GM12878 (cell line): ENCODE measurements around the gene BRWD1. TPM values are rescaled to one million over a fixed set of nuclear protein-coding genes. Genes with fewer than 3 reads are reported as not detected.

Experiments used
- ATAC-seq: fragments of 200-7000 bp; cut with Tn5 transposase; 3 replicates; pipeline ENCODE4 v1.9.1; 2020; ENCODE audit warnings: mild to moderate bottlenecking, moderate library complexity
- BruUV-seq: library from RNA; stranded (reverse); fragments of 400-500 nt; replicated peaks from 2 replicates; lab custom pipeline; 2021; lab: Mats Ljungman, UMichigan
- CTCF ChIA-PET: fragments of 300-600 bp; sonication (Branson Sonifier 250); formaldehyde crosslinking; extraction: SDS; loops from one replicate; lab custom pipeline; 2021; ENCODE audit warnings: inconsistent platforms; lab: Yijun Ruan, JAX
- POLR2A ChIA-PET: fragments of 350-600 bp; formaldehyde crosslinking; extraction: SDS; loops from one replicate; lab custom pipeline; 2021; ENCODE audit warnings: inconsistent platforms; lab: Charles Lee
- RAD21 ChIA-PET: fragments of 300-600 bp; sonication (Branson Sonifier 250); formaldehyde crosslinking; loops from one replicate; lab custom pipeline; 2023; ENCODE audit warnings: antibody characterized with exemption; ENCODE audit not compliant: unreplicated experiment; lab: Charles Lee
- SMC1A ChIA-PET: fragments of 300-600 bp; sonication (Branson Sonifier 250); formaldehyde crosslinking; loops from one replicate; lab custom pipeline; 2023; ENCODE audit not compliant: unreplicated experiment, uncharacterized antibody; lab: Charles Lee
- DNase-seq: peaks from one replicate; pipeline ENCODE4 v3.0.0-alpha.2; 2011; ENCODE audit warnings: low read depth, low spot score
- FAIRE-seq: peaks from 3 replicates; lab custom pipeline; 2011; peaks lifted over from hg19 to GRCh38; lab: Jason Lieb, UNC
- H2AFZ ChIP-seq: 2 replicates; pipeline ENCODE4 v1.6.0; 2011; ENCODE audit warnings: low read depth, low read length, control low read depth; ENCODE audit not compliant: control insufficient read depth
- H3K27ac ChIP-seq: 2 replicates; pipeline ENCODE4 v1.5.1; 2011; ENCODE audit warnings: control low read depth; ENCODE audit not compliant: control insufficient read depth, insufficient read depth
- H3K27me3 ChIP-seq, 2 experiments: replicated peaks in 1 of 2; 2 replicates each; pipeline versions ENCODE4 v1.6.0 to v1.6.1; 2011; ENCODE audit warnings: low read length in 1 of 2; ENCODE audit not compliant: control insufficient read depth in 2 of 2, insufficient read depth in 2 of 2
- H3K36me3 ChIP-seq, 2 experiments: 2 replicates each; pipeline ENCODE4 v1.5.1; 2011; ENCODE audit warnings: low read length in 1 of 2; ENCODE audit not compliant: control insufficient read depth in 2 of 2, insufficient read depth in 2 of 2
- H3K4me1 ChIP-seq: 2 replicates; pipeline ENCODE4 v1.6.1; 2011; ENCODE audit warnings: mild to moderate bottlenecking, low read length, moderate library complexity, mixed read lengths; ENCODE audit not compliant: control insufficient read depth, insufficient read depth
- H3K4me2 ChIP-seq: 2 replicates; pipeline ENCODE4 v1.6.0; 2011; ENCODE audit warnings: control low read depth; ENCODE audit not compliant: control insufficient read depth, insufficient read depth
- H3K4me3 ChIP-seq: fragments of 200-600 bp; sonication (generic); 2 replicates; pipeline ENCODE4 v1.5.1; 2016
- H3K79me2 ChIP-seq: 2 replicates; pipeline ENCODE4 v1.6.0; 2011; ENCODE audit warnings: low read length; ENCODE audit not compliant: control insufficient read depth, insufficient read depth
- H3K9ac ChIP-seq: 2 replicates; pipeline ENCODE4 v1.8.0; 2011; ENCODE audit warnings: low read length, control low read depth, mixed read lengths; ENCODE audit not compliant: control insufficient read depth, insufficient read depth
- H3K9me3 ChIP-seq: replicated peaks from 3 replicates; pipeline ENCODE4 v1.5.1; 2011; ENCODE audit warnings: mild to moderate bottlenecking, low read length; ENCODE audit not compliant: control insufficient read depth, insufficient read depth
- H4K20me1 ChIP-seq: 2 replicates; pipeline ENCODE4 v1.6.0; 2011; ENCODE audit not compliant: control insufficient read depth, insufficient read depth
- CREM ChIP-seq: IDR thresholded peaks from 2 replicates; pipeline ENCODE4 v1.6.1; 2014; ENCODE audit warnings: antibody characterized with exemption, low read depth
- DPF2 ChIP-seq: fragments of 450-650 bp; IDR thresholded peaks from 2 replicates; pipeline ENCODE4 v1.6.1; 2017; ENCODE audit warnings: mild to moderate bottlenecking
- E4F1 ChIP-seq: fragments of 450-650 bp; IDR thresholded peaks from 2 replicates; pipeline ENCODE4 v1.6.1; 2018; ENCODE audit warnings: borderline replicate concordance, mild to moderate bottlenecking; ENCODE audit not compliant: partially characterized antibody
- EED ChIP-seq: sonication (generic); IDR thresholded peaks from 2 replicates; pipeline ENCODE4 v1.6.1; 2016; ENCODE audit warnings: antibody characterized with exemption, low read depth
- ETV6 ChIP-seq, 2 experiments: fragments of 450-650 bp in 1 of 2; IDR thresholded peaks in 1 of 2; conservative IDR thresholded peaks in 1 of 2; 2 replicates each; pipeline ENCODE4 v1.6.1; 2014; ENCODE audit warnings: antibody characterized with exemption in 1 of 2, borderline replicate concordance in 1 of 2, low read depth in 1 of 2, mild to moderate bottlenecking in 1 of 2, moderate library complexity in 1 of 2
- FOXM1 ChIP-seq: IDR thresholded peaks from 2 replicates; pipeline ENCODE4 v1.6.1; 2012; ENCODE audit warnings: low read depth, mild to moderate bottlenecking, inconsistent platforms, low read length, moderate library complexity
- MEF2A ChIP-seq: IDR thresholded peaks from 2 replicates; pipeline ENCODE4 v1.6.1; 2011; ENCODE audit warnings: low read depth, mild to moderate bottlenecking, low read length, moderate library complexity; ENCODE audit not compliant: insufficient read depth
- PAX5 ChIP-seq: IDR thresholded peaks from 2 replicates; pipeline ENCODE4 v1.6.1; 2011; ENCODE audit warnings: low read depth, low read length, borderline replicate concordance
- PAX8 ChIP-seq: fragments of 450-650 bp; IDR thresholded peaks from 2 replicates; pipeline ENCODE4 v1.6.1; 2017; ENCODE audit warnings: mild to moderate bottlenecking, moderate library complexity
- POU2F2 ChIP-seq: IDR thresholded peaks from 3 replicates; pipeline ENCODE4 v1.6.1; 2011; ENCODE audit warnings: low read depth, mild to moderate bottlenecking, low read length, borderline replicate concordance
- RBBP5 ChIP-seq: fragments of 200-600 bp; sonication (generic); conservative IDR thresholded peaks from 2 replicates; pipeline ENCODE4 v1.6.1; 2016
- RFX5 ChIP-seq: IDR thresholded peaks from 2 replicates; pipeline ENCODE4 v1.6.1; 2011; ENCODE audit warnings: low read depth, low read length, improper control_type of control experiment
- SIN3A ChIP-seq: IDR thresholded peaks from 2 replicates; pipeline ENCODE4 v1.6.1; 2012; ENCODE audit warnings: low read depth, low read length, improper control_type of control experiment
- SMAD1 ChIP-seq: fragments of 450-650 bp; IDR thresholded peaks from 2 replicates; pipeline ENCODE4 v1.6.1; 2018; ENCODE audit warnings: mild to moderate bottlenecking, low read depth; ENCODE audit not compliant: partially characterized antibody
- SMAD5 ChIP-seq: IDR thresholded peaks from 2 replicates; pipeline ENCODE4 v1.6.1; 2016; ENCODE audit warnings: antibody characterized with exemption, low read depth
- STAT1 ChIP-seq: fragments of 450-650 bp; conservative IDR thresholded peaks from 2 replicates; pipeline ENCODE4 v1.6.1; 2014; ENCODE audit warnings: antibody characterized with exemption, mild to moderate bottlenecking
- USF2 ChIP-seq: IDR thresholded peaks from 2 replicates; pipeline ENCODE4 v1.6.1; 2011; ENCODE audit warnings: low read depth, low read length, improper control_type of control experiment, borderline replicate concordance
- YY1 ChIP-seq: IDR thresholded peaks from 2 replicates; pipeline ENCODE4 v1.6.1; 2011; ENCODE audit warnings: low read depth, mild to moderate bottlenecking, low read length
- whole genome bisulfite sequencing: methylation state at CpG from one replicate; pipeline ENCODE4 v1.1.6; 2016; ENCODE audit warnings: low lambda C conversion rate; ENCODE audit not compliant: insufficient replicate concordance, insufficient coverage; ENCODE audit errors: missing lambda C conversion rate; 5-methylcytosine and 5-hydroxymethylcytosine counted together
- in situ Hi-C: fragments of 300-500 bp; cut with MboI; formaldehyde crosslinking; loops from 9 replicates; pipeline ENCODE4 v1.14.3; 2018; ENCODE audit warnings: mixed read lengths
- intact Hi-C: fragments of 100-400 bp; cut with micrococcal nuclease; formaldehyde crosslinking; loops from one replicate; pipeline ENCODE4 v1.14.2; 2022; ENCODE audit not compliant: unreplicated experiment
- polyA plus RNA-seq, 11 experiments: library from polyadenylated mRNA; depleted of rRNA in 4 of 11; unstranded in 6 of 11; stranded (reverse) in 5 of 11; fragments of >200 nt; fragmentation: Nextera tagmentation in 4 of 11; fragmentation: Illumina TruSeq in 1 of 11; extraction: Ambion mirVana in 4 of 11; extraction: Trizol in 1 of 11; gene quantifications; 1 replicate in 1 of 11; 2 replicates in 10 of 11; pipeline versions ENCODE4 v1.2.1 to v1.2.3, GENCODE V29; 2011 to 2016; ENCODE audit warnings: inconsistent platforms in 2 of 11, missing spikeins in 2 of 11, low read depth in 1 of 11
- total RNA-seq, 4 experiments: library from RNA; depleted of rRNA in 3 of 4; stranded (reverse); fragments of >200 nt in 3 of 4; fragmentation: Illumina TruSeq in 1 of 4; extraction: Trizol in 1 of 4; gene quantifications; 2 replicates each; pipeline versions ENCODE4 v1.2.1 to v1.2.3, GENCODE V29; 2013 to 2021
- TF ChIP-seq, protein P1 (sequence below): fragments of 450-650 bp; IDR thresholded peaks from 2 replicates; pipeline ENCODE4 v1.6.1; 2016; ENCODE audit warnings: mild to moderate bottlenecking

BRWD1 gene
- total and polyA plus RNA-seq, 10 of the 15 experiments (the other 5 are each of a cell fraction or from before 2014, with no cell fraction given) = 3.1 to 19.0 (median 13.5) TPM

- no peaks in the 10 kb centered on the region for H3K4me1 ChIP-seq
- ChIA-PET SMC1A (interaction anchor here (1.0 kb wide), 1 partner anchor 17 kb away, joined by 4 read pairs; no protein-coding TSS in a partner anchor), CTCF (no interaction called here), POLR2A (no interaction called here)
- no peaks in the 10 kb centered on the region for H3K27me3 ChIP-seq
- 98% methylated on average over 7 of the region's 7 CpGs for WGBS
- FAIRE-seq = no peak
- peaks cover 0 to 9% of the 10 kb centered on the region in 2 experiments; a peak in 3 of 4 replicates for H3K36me3 ChIP-seq
- no peaks in the 10 kb centered on the region for H3K79me2 ChIP-seq
- H3K9ac ChIP-seq = no peak overlapping the region
- no peaks in the 10 kb centered on the region for H4K20me1 ChIP-seq
- H3K27ac ChIP-seq = no peak overlapping the region
- DNase-seq = no peak
- no peak overlapping the region for H3K4me2 ChIP-seq
- no peak overlapping the region for H3K4me3 ChIP-seq
- no peak overlapping the region for H2AFZ ChIP-seq
- TF ChIP-seq RFX5 (no peak), SMAD1 (no peak), MEF2A (no peak), E4F1 (no peak), RBBP5 (no peak), SIN3A (no peak), FOXM1 (no peak), STAT1 (no peak), SMAD5 (no peak), YY1 (no peak), PAX5 (no peak), ETV6 (conservative IDR thresholded peaks at IDR 0.05 in 1 of 2, IDR thresholded peaks at IDR 0.05 in 1 of 2; ENCODE audit: borderline replicate concordance in 1 of 2, low read depth in 1 of 2) (no peak), EED (no peak), POU2F2 (no peak), USF2 (no peak), PAX8 (no peak), CREM (no peak), DPF2 (no peak)
- TF ChIP-seq, protein P1, sequence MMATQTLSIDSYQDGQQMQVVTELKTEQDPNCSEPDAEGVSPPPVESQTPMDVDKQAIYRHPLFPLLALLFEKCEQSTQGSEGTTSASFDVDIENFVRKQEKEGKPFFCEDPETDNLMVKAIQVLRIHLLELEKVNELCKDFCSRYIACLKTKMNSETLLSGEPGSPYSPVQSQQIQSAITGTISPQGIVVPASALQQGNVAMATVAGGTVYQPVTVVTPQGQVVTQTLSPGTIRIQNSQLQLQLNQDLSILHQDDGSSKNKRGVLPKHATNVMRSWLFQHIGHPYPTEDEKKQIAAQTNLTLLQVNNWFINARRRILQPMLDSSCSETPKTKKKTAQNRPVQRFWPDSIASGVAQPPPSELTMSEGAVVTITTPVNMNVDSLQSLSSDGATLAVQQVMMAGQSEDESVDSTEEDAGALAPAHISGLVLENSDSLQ = no peak
- TF ChIP-seq, all 136 proteins: peak for 0
- in situ Hi-C loops (no loop called here), intact Hi-C loops (no loop called here)
- no TSS peak for BruUV-seq
- H3K9me3 ChIP-seq = no peaks in the 10 kb centered on the region
- ATAC-seq = no peak
- RAD21 ChIA-PET = no interaction called here
Observed at GRCh38 chr21:39221282-39221996, 92.0 kb downstream of the BRWD1 start.
